Heart right ventricle (tissue), 16 donors: Measurements from ENCODE around the gene AMPD2. TPM values are rescaled to one million over a fixed set of nuclear protein-coding genes. Genes with fewer than 3 reads are reported as not detected.

Source experiments
- ATAC-seq, 8 donors: fragments of 200-7000 bp; cut with Tn5 transposase; one replicate each; pipeline ENCODE4 v1.9.1; 2020; ENCODE audit warnings: mild to moderate bottlenecking in 8 of 8, moderate library complexity in 8 of 8, moderate number of reproducible peaks in 1 of 8
- DNase-seq, 2 donors: peaks; one replicate each; pipeline ENCODE4 v3.0.0-alpha.2; 2020
- H3K27ac ChIP-seq, 10 donors: fragments of 200-600 bp; sonication (generic) in 2 of 10; one replicate each; pipeline versions ENCODE4 v1.5.0 to v1.8.0; 2020 to 2022; ENCODE audit warnings: mild to moderate bottlenecking in 3 of 10
- H3K27me3 ChIP-seq, 7 donors: fragments of 200-600 bp; one replicate each; pipeline ENCODE4 v1.8.0; 2021 to 2022; ENCODE audit warnings: mild to moderate bottlenecking in 2 of 7
- H3K36me3 ChIP-seq, 9 donors: fragments of 200-600 bp; sonication (generic) in 1 of 9; one replicate each; pipeline versions ENCODE4 v1.5.0 to v1.8.0; 2020 to 2022; ENCODE audit warnings: mild to moderate bottlenecking in 2 of 9
- H3K4me1 ChIP-seq, 9 donors: fragments of 200-600 bp; sonication (generic) in 1 of 9; one replicate each; pipeline versions ENCODE4 v1.5.0 to v1.8.0; 2020 to 2022; ENCODE audit warnings: mild to moderate bottlenecking in 4 of 9
- H3K4me3 ChIP-seq, 10 donors: fragments of 200-600 bp; sonication (generic) in 2 of 10; one replicate each; pipeline versions ENCODE4 v1.5.0 to v1.8.0; 2020 to 2022; ENCODE audit warnings: mild to moderate bottlenecking in 7 of 10, moderate library complexity in 2 of 10
- H3K9me3 ChIP-seq, 11 donors: fragments of 200-600 bp in 10 of 11; sonication (generic) in 2 of 11; one replicate each; pipeline versions ENCODE4 v1.5.0 to v1.8.0; 2013 to 2022; ENCODE audit warnings: mild to moderate bottlenecking in 2 of 11, control low read depth in 1 of 11, moderate library complexity in 1 of 11
- WGBS, 2 donors: extraction: QIAGEN DNeasy Blood & Tissue Kit; methylation state at CpG; one replicate each; pipeline ENCODE4 v1.1.7; 2013; ENCODE audit warnings: inconsistent platforms in 1 of 2; 5-methylcytosine and 5-hydroxymethylcytosine counted together
- intact Hi-C, 10 donors: fragments of 100-400 bp; cut with DNase I; formaldehyde crosslinking; loops; one replicate each; pipeline versions ENCODE4 v1.11.1 to v1.14.2; 2022
- long read RNA-seq, 3 donors: library from polyadenylated mRNA; unstranded; transcript quantifications; one replicate each; pipeline ENCODE4 v2.0.0, GENCODE V29; 2020 to 2021
- polyA plus RNA-seq, 2 donors: library from polyadenylated mRNA; stranded (reverse); fragments of 200-250 nt; gene quantifications; one replicate each; pipeline ENCODE4 v1.2.3, GENCODE V29; 2013
- total RNA-seq, 10 donors: library from RNA; stranded (reverse); fragmentation: NEBNext Ultra II Directional in 3 of 10; extraction: Animal tissue kit (Norgen Biotek cat#: 25700) in 3 of 10; gene quantifications; one replicate each; pipeline versions ENCODE4 v1.2.1 to v1.2.4, GENCODE V29; 2021 to 2023
- TF ChIP-seq, protein P1 (sequence below), 9 donors: fragments of 200-600 bp; sonication (generic) in 2 of 9; IDR thresholded peaks; one replicate each; pipeline versions ENCODE4 v1.5.0 to v1.8.0; 2021 to 2022; ENCODE audit warnings: antibody characterized with exemption in 9 of 9, mild to moderate bottlenecking in 5 of 9, moderate library complexity in 1 of 9
- donor health status: Arrhythmogenic right ventricular cardiomyopathy.
- donor health status: ischemic (EF 13 %, LVEDD 7.1; RV severe dilation, severe dysfunction).
- donor health status: healthy with polysubstance abuse.
- donor health status: DM: no; HTN: yes; CAD: no.
- donor health status: DM: no; HTN: no; CAD: no.
- donor health status: ischemic (EF 25% LVEDD 6.9; RV normal size, moderate dysfunction).
- donor health status: ischemic (EF 25% LVEDD 5.7; RV mildly dilated, moderate dysfunction).
- donor health status: healthy.
- donor health status: DM: yes; HTN: yes; CAD: no.
- donor health status: Ischemic cardiomyopathy.
- donor health status: ischemic (EF 35%, LVEDD 5.7; RV mildly dilated, moderate dysfunction).
- donor health status: nonischemic (EF 11% LVEDD 7.7; RV severe dilation, severe dysfunction).
- donor health status: DM: yes; HTN: yes; CAD: no.
- donor health status: PGD.
- donor health status: ischemic (EF 29% LVEDD 5.4; RV normal size, mild dysfunction).
- donor health status: nonischemic (EF 23%, LVEDD 6.1; RV moderate dilation, normal function).

AMPD2 gene
- total RNA-seq, result 10 to 100 TPM in 7 of 10 donors, 1 to 10 TPM in 3; 6.4 to 18.2 (median 11.5) TPM
- 10 to 100 TPM; 12.3 to 15.2 TPM for polyA plus RNA-seq
- long read RNA-seq, donor 1, partial matches to known transcripts, result 5 of 8 reads
- long read RNA-seq, donor 1, other reads (novel, unspliced or antisense), result 3 of 8 reads
- long read RNA-seq, donor 2, partial matches to known transcripts, result 1 of 4 reads
- long read RNA-seq, donor 2, other reads (novel, unspliced or antisense), result 2 of 4 reads
- long read RNA-seq, donor 3, transcript AMPD2-202 (18 exons, 3,728 nt), result major isoform, 5 of 42 reads
- long read RNA-seq, donor 3, partial matches to known transcripts, result 25 of 42 reads
- long read RNA-seq, donor 3, other reads (novel, unspliced or antisense), result 12 of 42 reads

DNA sequence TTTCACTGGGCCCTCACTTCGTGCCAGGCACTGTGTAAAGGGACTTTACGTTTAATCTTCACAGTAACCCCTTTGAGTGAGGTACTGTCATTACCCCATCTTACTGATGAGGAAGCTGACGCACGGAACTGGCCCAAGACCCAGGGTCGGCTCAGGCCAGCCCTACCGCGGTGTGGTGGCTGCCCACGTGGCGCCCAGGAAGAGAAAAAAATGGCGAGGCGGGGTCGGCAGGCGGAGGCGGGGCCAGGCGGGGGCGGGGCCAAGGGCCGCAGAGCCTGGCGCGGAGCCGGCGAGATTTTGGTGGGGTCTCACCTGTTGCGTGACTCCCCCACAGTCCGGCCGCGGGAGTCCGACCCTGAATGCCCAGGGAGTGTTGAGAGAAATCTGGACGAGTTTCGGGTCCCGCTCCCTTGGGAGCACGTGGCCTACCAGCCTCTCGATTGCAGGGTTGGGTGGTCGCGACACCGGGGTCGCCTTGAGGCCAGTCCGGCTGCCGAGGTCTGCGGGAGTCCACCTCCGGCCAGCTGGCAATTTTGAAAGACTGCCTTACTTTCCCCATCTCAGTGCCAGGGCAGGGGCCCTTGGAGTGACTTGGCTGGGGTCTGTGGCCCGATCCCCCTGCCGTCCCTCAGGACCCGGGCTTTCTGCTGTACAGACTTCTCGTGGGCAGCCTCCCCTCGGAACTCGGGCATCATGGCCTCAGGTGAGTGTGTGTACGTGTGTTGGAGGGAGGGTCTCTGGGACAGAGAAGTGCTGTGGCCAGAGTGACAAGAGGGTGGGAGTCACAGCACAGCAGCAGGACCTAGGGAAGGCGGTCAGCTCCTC lies at the start of gene AMPD2, which contains the start of gene GNAT2:
TSS of gene AMPD2 (plus strand) at position 262 of the 825 bp plus-strand sequence. CDS start 1,339 bp downstream, outside the sequence.
TSS of gene GNAT2 (minus strand) at position 41 of the 825 bp plus-strand sequence. CDS start 6,746 bp downstream, outside the sequence.
- H3K27ac ChIP-seq, result peak within 1 kb of the TSS; percentile 1 to 97 (median 84)
- TF ChIP-seq, protein P1, sequence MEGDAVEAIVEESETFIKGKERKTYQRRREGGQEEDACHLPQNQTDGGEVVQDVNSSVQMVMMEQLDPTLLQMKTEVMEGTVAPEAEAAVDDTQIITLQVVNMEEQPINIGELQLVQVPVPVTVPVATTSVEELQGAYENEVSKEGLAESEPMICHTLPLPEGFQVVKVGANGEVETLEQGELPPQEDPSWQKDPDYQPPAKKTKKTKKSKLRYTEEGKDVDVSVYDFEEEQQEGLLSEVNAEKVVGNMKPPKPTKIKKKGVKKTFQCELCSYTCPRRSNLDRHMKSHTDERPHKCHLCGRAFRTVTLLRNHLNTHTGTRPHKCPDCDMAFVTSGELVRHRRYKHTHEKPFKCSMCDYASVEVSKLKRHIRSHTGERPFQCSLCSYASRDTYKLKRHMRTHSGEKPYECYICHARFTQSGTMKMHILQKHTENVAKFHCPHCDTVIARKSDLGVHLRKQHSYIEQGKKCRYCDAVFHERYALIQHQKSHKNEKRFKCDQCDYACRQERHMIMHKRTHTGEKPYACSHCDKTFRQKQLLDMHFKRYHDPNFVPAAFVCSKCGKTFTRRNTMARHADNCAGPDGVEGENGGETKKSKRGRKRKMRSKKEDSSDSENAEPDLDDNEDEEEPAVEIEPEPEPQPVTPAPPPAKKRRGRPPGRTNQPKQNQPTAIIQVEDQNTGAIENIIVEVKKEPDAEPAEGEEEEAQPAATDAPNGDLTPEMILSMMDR (IDR thresholded peaks at IDR 0.05), result no peak
- ATAC-seq, result peak; percentile 54 to 82 (median 72)
- intact Hi-C loops, result loop anchor here in 1 of 10 donors (5.0 kb wide), 1 partner anchor 72 kb away; the partner anchor contains the start of gene GNAI3
- 0% methylated on average over 47 of the region's 47 CpGs for WGBS, 2 donors
- H3K36me3 ChIP-seq, result no peaks in the 10 kb centered on the region
- no peaks in the 10 kb centered on the region for H3K9me3 ChIP-seq
- H3K4me1 ChIP-seq, result peaks cover 9 to 87% (median 54%) of the 10 kb centered on the region in 9 donors
- H3K27me3 ChIP-seq, result no peaks in the 10 kb centered on the region
- DNase-seq, result peak; percentile 77 to 81
- peak within 1 kb of the TSS; percentile 45 to 77 (median 72) for H3K4me3 ChIP-seq

DNA sequence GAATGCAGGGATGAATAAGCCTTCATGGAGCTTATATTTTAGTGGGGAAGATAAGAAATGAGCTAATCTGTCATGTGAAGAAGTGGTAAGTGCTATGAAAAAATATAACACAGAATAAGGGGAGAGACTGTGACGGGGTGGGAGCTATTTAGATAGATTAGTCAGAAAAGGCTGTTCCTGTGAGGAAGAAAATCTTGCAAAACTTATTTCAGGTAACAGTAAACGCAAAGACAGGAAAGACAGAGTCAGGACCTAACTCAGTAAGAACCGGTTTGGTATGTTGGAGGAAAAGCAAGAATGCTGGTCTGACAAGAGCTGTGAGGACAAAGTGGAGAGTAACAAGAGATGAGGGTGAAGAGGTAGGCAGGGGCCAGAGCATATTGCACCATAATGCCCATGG lies 49.2 kb upstream of the AMPD2 start:
- ATAC-seq, result peak in 6 of 8 donors; percentile 59 to 72 (median 66)
- H3K27ac ChIP-seq, result peak overlapping the region in 6 of 10 donors; percentile 3 to 57 (median 46)
- no peak for DNase-seq
- 33 to 42% methylated on average over 3 of the region's 3 CpGs for WGBS, 2 donors
- H3K4me1 ChIP-seq, result peaks cover 2 to 98% (median 78%) of the 10 kb centered on the region in 9 donors
- intact Hi-C loops, result no loop called here
- peaks cover 0 to 18% (median 0%) of the 10 kb centered on the region in 9 donors for H3K36me3 ChIP-seq
- no peaks in the 10 kb centered on the region for H3K27me3 ChIP-seq
- H3K9me3 ChIP-seq, result no peaks in the 10 kb centered on the region
- no peak overlapping the region for H3K4me3 ChIP-seq
- TF ChIP-seq, protein P1 (IDR thresholded peaks at IDR 0.05), result no peak

DNA sequence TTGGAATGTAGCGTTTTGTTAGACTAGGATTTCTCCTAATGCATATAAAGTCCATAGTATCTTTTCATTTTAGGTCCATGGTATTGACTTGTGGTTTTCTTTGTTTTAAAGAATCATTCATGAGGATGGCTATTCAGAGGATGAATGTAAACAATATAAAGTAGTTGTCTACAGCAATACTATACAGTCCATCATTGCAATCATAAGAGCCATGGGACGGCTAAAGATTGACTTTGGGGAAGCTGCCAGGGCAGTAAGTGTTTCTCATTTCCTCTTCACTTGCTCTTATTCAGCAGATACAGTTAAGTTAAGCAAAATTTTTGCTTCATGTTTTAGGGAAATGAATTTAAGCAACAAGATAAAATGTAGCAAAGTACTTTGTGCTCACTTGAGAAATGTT lies 45.9 kb upstream of the AMPD2 start:
- 56 to 58% methylated on average over 2 of the region's 2 CpGs for WGBS, 2 donors
- no peaks in the 10 kb centered on the region for H3K27me3 ChIP-seq
- H3K4me3 ChIP-seq, result no peak overlapping the region
- H3K36me3 ChIP-seq, result peaks cover 0 to 50% (median 0%) of the 10 kb centered on the region in 9 donors
- DNase-seq, result no peak
- H3K9me3 ChIP-seq, result no peaks in the 10 kb centered on the region
- TF ChIP-seq, protein P1 (IDR thresholded peaks at IDR 0.05), result no peak
- peak overlapping the region in 2 of 10 donors; percentile 37 to 61 for H3K27ac ChIP-seq
- H3K4me1 ChIP-seq, result peaks cover 2 to 68% (median 48%) of the 10 kb centered on the region in 9 donors
- intact Hi-C loops, result no loop called here
- ATAC-seq, result peak in 2 of 8 donors; percentile 29 to 47

DNA sequence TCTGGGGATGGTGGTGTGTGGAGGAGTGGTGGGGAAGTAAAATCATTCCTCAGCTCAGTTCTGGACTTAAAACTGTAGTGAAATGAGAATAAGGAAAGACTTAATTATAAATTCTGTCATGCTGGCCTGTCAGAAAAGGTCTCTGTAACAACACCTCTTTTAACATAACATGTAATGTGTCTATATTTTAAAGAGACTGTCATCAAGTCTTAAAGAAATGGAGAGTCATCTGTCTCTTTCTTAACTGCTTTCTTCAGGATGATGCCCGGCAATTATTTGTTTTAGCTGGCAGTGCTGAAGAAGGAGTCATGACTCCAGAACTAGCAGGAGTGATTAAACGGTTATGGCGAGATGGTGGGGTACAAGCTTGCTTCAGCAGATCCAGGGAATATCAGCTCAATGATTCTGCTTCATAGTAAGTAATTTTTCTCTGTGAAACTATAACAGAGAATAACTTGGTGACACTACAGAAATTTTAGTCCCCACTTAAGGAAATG lies 40.6 kb upstream of the AMPD2 start:
- WGBS, 2 donors, result 72 to 73% methylated on average over 3 of the region's 3 CpGs
- intact Hi-C loops, result loop anchor here in 1 of 10 donors (2.0 kb wide), 1 partner anchor 18 kb away; no protein-coding TSS in a partner anchor
- no peaks in the 10 kb centered on the region for H3K27me3 ChIP-seq
- no peak overlapping the region for H3K4me3 ChIP-seq
- peaks cover 0 to 99% (median 8%) of the 10 kb centered on the region in 9 donors for H3K36me3 ChIP-seq
- peaks cover 0 to 28% (median 16%) of the 10 kb centered on the region in 9 donors for H3K4me1 ChIP-seq
- DNase-seq (no peak), ATAC-seq (no peak)
- H3K9me3 ChIP-seq, result no peaks in the 10 kb centered on the region
- TF ChIP-seq, protein P1 (IDR thresholded peaks at IDR 0.05), result no peak
- H3K27ac ChIP-seq, result peak overlapping the region in 2 of 10 donors; percentile 10 to 32
